NCI-H1048 (cell line): Measurements from ENCODE around the gene COL5A3.

ENCODE experiments used
- DNase-seq: peaks from one replicate; lab custom pipeline; 2025; lab: John Stamatoyannopoulos, UW

Gene COL5A3

GRCh38 chr19:10010939-10011338 lies 635 bp upstream of the COL5A3 start:
- DNase-seq, result no peak

GRCh38 chr19:10009714-10010224 lies 535 bp downstream of the COL5A3 start:
- no peak for DNase-seq

- DNase-seq, result no peak
These were observed 2.0 kb downstream of the COL5A3 start for GRCh38 chr19:10008184-10008765.

GRCh38 chr19:10007371-10008183 lies 2.7 kb downstream of the COL5A3 start:
- DNase-seq, result no peak

GRCh38 chr19:10006752-10007323 lies 3.5 kb downstream of the COL5A3 start:
- no peak for DNase-seq

GRCh38 chr19:10006335-10006708 lies 4.0 kb downstream of the COL5A3 start:
- DNase-seq, result no peak

- no peak for DNase-seq
These were observed 4.5 kb downstream of the COL5A3 start for GRCh38 chr19:10005632-10006334.

GRCh38 chr19:10004617-10005016 lies 5.7 kb downstream of the COL5A3 start:
- DNase-seq, result no peak

GRCh38 chr19:10003271-10003670 lies 7.0 kb downstream of the COL5A3 start:
- DNase-seq, result no peak

- no peak for DNase-seq
These were observed 8.4 kb downstream of the COL5A3 start for GRCh38 chr19:10001899-10002298.

- no peak for DNase-seq
These were observed 10.0 kb downstream of the COL5A3 start for GRCh38 chr19:10000171-10000826.

GRCh38 chr19:9996541-9996940 lies 13.8 kb downstream of the COL5A3 start:
- no peak for DNase-seq

- no peak for DNase-seq
These were observed 14.3 kb downstream of the COL5A3 start for GRCh38 chr19:9995999-9996398.

GRCh38 chr19:9995084-9995483 lies 15.2 kb downstream of the COL5A3 start:
- DNase-seq, result no peak

GRCh38 chr19:9991425-9992191 lies 18.7 kb downstream of the COL5A3 start:
- DNase-seq, result no peak

GRCh38 chr19:9989504-9989903 lies 20.8 kb downstream of the COL5A3 start:
- DNase-seq, result no peak

GRCh38 chr19:9986787-9987281 lies 23.5 kb downstream of the COL5A3 start:
- DNase-seq, result no peak

- no peak for DNase-seq
These were observed 28.7 kb downstream of the COL5A3 start for GRCh38 chr19:9981406-9982260.

GRCh38 chr19:9972103-9972502 lies 38.2 kb downstream of the COL5A3 start:
- DNase-seq, result no peak
